GM10248 (cell line): ENCODE results near the gene DLGAP1.

Experiments
- CTCF ChIA-PET: fragments of 300-600 bp; sonication (Branson Sonifier 250); formaldehyde crosslinking; extraction: SDS; loops from one replicate; lab custom pipeline; 2021; ENCODE audit warnings: antibody characterized with exemption; lab: Yijun Ruan, JAX
- POLR2A ChIA-PET: fragments of 350-650 bp; sonication (Branson Sonifier 250); formaldehyde crosslinking; extraction: SDS; loops from one replicate; lab custom pipeline; 2020; ENCODE audit warnings: antibody characterized with exemption; lab: Yijun Ruan, JAX
- DNase-seq: peaks from one replicate; pipeline ENCODE4 v3.0.0; 2012; ENCODE audit errors: extremely low spot score
- CTCF ChIP-seq: IDR thresholded peaks from 2 replicates; pipeline ENCODE4 v1.5.1; 2012; ENCODE audit warnings: mild to moderate bottlenecking, low read depth; ENCODE audit errors: extremely low read depth, missing control alignments, control extremely low read depth

The DLGAP1 gene

GRCh38 chr18:3870914-3871313 lies 584.2 kb downstream of the DLGAP1 start:
- ChIA-PET CTCF (no interaction called here), POLR2A (no interaction called here)
- DNase-seq: no peak

DNA sequence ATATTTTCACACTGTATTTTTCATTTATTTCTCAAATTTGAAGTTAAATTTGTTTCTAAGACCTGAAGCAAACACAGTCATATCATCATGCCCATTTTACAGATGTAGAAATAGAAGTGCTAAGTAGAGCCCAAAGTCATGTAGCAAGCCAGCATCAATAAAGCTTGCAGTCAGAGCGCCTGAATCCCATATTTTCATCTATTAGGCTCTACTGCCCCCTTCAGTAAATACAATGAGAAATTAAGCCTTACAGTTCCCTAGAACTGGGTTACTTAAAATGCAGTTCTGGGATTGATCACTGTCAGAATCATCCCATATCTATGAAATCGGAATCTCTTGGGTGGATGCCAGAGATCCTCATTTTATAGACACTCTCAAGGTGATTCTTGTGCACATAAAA lies 585.3 kb downstream of the DLGAP1 start:
- CTCF ChIA-PET: interaction anchor here (0.8 to 3.1 kb wide), 5 partner anchors 8 to 937 kb away, joined by 3 to 11 read pairs (median 3); no protein-coding TSS in a partner anchor
- POLR2A ChIA-PET: no interaction called here
- TF ChIP-seq CTCF: no peak
- DNase-seq: no peak

More at GRCh38 chr18:3870914-3871313, 584.2 kb downstream of the DLGAP1 start:
- TF ChIP-seq CTCF: no peak

- POLR2A ChIA-PET: no interaction called here
- TF ChIP-seq CTCF: no peak
- DNase-seq: no peak
- CTCF ChIA-PET: interaction anchor here (1.0 to 3.1 kb wide), 4 partner anchors 8 to 153 kb away, joined by 3 to 11 read pairs (median 3); no protein-coding TSS in a partner anchor
Measured at GRCh38 chr18:3867864-3868311, 587.2 kb downstream of the DLGAP1 start.

DNA sequence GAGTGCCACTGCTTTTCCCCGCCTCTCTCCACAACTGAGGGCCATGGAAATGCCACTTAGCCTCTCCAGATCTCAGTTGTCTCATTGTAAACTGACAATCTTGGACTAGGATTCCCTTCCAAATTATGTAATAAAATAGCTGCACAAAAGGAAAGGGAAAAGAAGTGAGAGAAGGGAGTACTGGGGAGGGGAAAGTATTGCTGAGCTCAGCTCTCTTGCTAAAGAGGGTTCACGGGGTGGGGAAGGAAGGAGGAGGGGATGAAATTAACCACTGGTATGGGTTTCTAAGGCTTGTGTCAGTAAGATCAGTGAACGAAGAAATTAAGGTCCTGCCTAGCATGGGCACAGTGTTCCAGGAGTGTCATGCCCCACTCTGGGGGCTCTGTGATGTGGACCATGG lies 587.9 kb downstream of the DLGAP1 start:
- POLR2A ChIA-PET: no interaction called here
- no peak for DNase-seq
- CTCF ChIA-PET: interaction anchor here (1.0 to 1.3 kb wide), 2 partner anchors 8 to 24 kb away, joined by 3 read pairs; no protein-coding TSS in a partner anchor
- TF ChIP-seq CTCF: no peak

DNA sequence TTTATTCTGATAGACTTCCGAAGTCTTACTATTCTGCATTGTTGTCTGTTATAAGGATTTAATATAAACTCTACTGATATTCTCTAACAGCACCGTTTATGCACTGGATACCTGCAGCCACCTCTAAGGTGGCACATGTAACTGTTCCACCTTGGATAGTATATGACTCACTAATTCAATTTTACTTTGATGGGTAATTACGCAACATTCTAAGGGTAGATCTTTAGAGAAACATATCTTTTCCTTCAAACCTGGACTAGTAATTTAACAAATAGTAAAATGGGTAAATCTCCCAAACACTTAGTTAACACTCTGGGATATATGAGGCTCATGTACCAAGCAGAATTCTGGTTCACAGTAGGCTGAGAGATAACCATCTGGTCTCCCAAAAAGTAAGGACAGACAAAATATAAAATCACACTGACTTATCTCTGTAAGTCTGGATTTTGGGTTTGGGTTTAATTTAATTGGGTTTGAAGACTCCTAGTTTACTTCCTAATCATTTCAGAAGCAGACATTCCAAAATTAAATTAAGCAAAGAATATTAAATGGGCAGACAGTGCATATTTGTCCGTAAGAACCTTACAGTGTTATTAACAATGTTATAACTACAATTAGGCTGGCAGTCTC lies 590.3 kb downstream of the DLGAP1 start:
- DNase-seq: no peak
- CTCF ChIA-PET: no interaction called here
- no peak for TF ChIP-seq CTCF
- POLR2A ChIA-PET: no interaction called here

DNA sequence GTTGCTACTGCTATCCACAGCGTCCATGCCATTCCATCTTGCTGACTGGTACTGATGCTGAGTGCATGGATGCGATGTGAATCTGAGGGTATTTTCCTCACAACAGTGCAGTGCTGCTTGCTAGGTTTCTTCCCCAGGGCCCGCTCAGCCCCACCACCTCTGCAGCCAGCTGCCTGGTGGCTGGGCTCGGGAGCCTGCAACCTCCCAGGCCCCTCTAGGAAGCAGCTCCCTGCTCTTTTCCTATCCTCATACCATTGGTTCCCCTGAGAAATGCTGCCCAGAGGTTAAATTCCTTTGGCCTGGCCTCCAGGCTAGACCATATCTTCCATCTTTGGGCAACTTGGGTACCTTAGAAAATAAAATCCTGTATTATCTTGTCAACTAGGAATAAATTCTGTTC lies 591.5 kb downstream of the DLGAP1 start:
- TF ChIP-seq CTCF: no peak
- ChIA-PET CTCF (no interaction called here), POLR2A (no interaction called here)
- no peak for DNase-seq
